ENCODE results near the gene ANKS3. TPM values are rescaled to one million over a fixed set of nuclear protein-coding genes. Genes with fewer than 3 reads are reported as not detected.
A peak's percentile ranks its signal among the peaks of the same experiment; 100 is the strongest.

Gene ANKS3
- total RNA-seq, 4 donors from 2014 or later = 10.4 to 28.8 (median 17.4) TPM

GRCh38 chr16:4768549-4769305, 34.7 kb upstream of the ANKS3 start:
- DNase-seq (ENCODE audit: low spot score in 2 of 2) = peak; percentile 98 to 100
- peak overlapping the region; percentile 18 for H3K4me3 ChIP-seq (ENCODE audit: low read depth, poor library complexity, severe bottlenecking)
- TF ChIP-seq POLR2A (IDR thresholded peaks at IDR 0.05) = no peak
- TF ChIP-seq CTCF (IDR thresholded peaks at IDR 0.05) = no peak
- WGBS, 2 donors = 4 to 7% methylated on average over 30 to 44 of the region's 48 CpGs
- intact Hi-C loops (cut with DNase I; ENCODE audit: low total_unique reads) = no loop called here

- DNase-seq (ENCODE audit: low spot score in 2 of 2) = peak in 1 of 2 donors; percentile 42
- H3K4me3 ChIP-seq (ENCODE audit: low read depth, poor library complexity, severe bottlenecking) = no peak overlapping the region
- TF ChIP-seq CTCF (IDR thresholded peaks at IDR 0.05) = no peak
- TF ChIP-seq POLR2A (IDR thresholded peaks at IDR 0.05) = no peak
- WGBS, 2 donors = 28 to 31% methylated on average over 17 of the region's 17 CpGs
- intact Hi-C loops (cut with DNase I; ENCODE audit: low total_unique reads) = no loop called here
Measured at GRCh38 chr16:4767872-4768548, 33.9 kb upstream of the ANKS3 start.

- intact Hi-C loops (cut with DNase I; ENCODE audit: low total_unique reads) = no loop called here
- peak; percentile 98 to 100 for DNase-seq (ENCODE audit: low spot score in 2 of 2)
- TF ChIP-seq POLR2A (IDR thresholded peaks at IDR 0.05) (no peak), CTCF (IDR thresholded peaks at IDR 0.05) (no peak)
- peak within 1 kb of the TSS; percentile 94 for H3K4me3 ChIP-seq (ENCODE audit: low read depth, poor library complexity, severe bottlenecking)
- 5 to 9% methylated on average over 24 to 43 of the region's 72 CpGs for WGBS, 2 donors
Measured at GRCh38 chr16:4766875-4767628, 33.0 kb upstream of the ANKS3 start, which contains the start of gene ZNF500. Gene ZNF500, minus strand, starts transcription at chr16:4767162. Its CDS starts 1,184 bp downstream, at chr16:4765978.

GRCh38 chr16:4765511-4766474, 31.7 kb upstream of the ANKS3 start:
- TF ChIP-seq POLR2A (IDR thresholded peaks at IDR 0.05) (no peak), CTCF (IDR thresholded peaks at IDR 0.05) (no peak)
- intact Hi-C loops (cut with DNase I; ENCODE audit: low total_unique reads) = no loop called here
- DNase-seq (ENCODE audit: low spot score in 2 of 2) = no peak
- H3K4me3 ChIP-seq (ENCODE audit: low read depth, poor library complexity, severe bottlenecking) = no peak overlapping the region
- 74 to 76% methylated on average over 26 of the region's 26 CpGs for WGBS, 2 donors

GRCh38 chr16:4763791-4764190, 29.7 kb upstream of the ANKS3 start:
- intact Hi-C loops (cut with DNase I; ENCODE audit: low total_unique reads) = no loop called here
- WGBS, 2 donors = 93 to 97% methylated on average over 6 to 7 of the region's 7 CpGs
- H3K4me3 ChIP-seq (ENCODE audit: low read depth, poor library complexity, severe bottlenecking) = no peak overlapping the region

More at GRCh38 chr16:4763791-4764190, 29.7 kb upstream of the ANKS3 start:
- no peak for TF ChIP-seq POLR2A (IDR thresholded peaks at IDR 0.05)
- TF ChIP-seq CTCF (IDR thresholded peaks at IDR 0.05) = no peak
- no peak for DNase-seq (ENCODE audit: low spot score in 2 of 2)
